ENCODE data around the gene NELFCD. TPM values are rescaled to one million over a fixed set of nuclear protein-coding genes. Genes with fewer than 3 reads are reported as not detected.
A peak's percentile ranks its signal among the peaks of the same experiment; 100 is the strongest.

NELFCD gene
- total RNA-seq, 3 donors from 2014 or later = 50.1 to 78.7 (median 77.7) TPM

DNA sequence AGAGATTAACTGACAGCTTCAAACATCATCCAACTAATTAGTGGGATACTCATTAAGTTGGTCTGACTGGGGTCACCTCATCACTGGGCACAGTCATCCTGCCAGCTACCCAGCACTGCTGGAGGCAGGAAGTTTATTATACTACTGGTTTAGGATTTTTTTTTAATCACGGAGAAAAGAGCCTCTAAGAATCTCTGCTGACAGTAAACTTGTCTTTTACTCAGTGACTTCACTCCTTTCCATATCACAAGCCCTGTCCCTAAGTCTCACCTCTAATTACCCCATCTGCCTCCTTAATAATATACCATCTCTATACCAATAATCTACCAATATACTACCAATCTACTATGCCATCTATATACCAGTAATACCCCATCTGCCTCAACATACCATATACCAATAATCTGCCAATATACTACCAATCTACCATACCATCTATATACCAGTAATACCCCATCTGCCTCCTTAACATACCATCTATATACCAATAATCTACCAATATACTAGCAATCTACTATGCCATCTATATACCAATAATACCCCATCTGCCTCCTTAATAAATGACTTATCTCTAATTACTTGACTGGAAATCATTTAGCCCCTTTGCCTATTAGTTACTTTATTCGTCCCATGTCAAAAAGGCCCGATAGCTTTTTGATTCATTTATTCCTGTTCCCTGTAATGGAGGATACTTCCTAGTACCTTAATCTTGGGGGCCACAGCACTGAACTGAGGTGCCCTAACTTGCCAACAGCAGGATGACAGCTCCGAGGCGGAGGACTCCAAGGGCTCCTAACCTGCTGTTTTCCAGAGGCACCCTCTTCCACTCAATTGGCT lies 46.1 kb downstream of the NELFCD start:
- H3K4me1 ChIP-seq = peaks cover 0 to 5% of the 10 kb centered on the region in 2 donors
- H3K9me3 ChIP-seq = no peaks in the 10 kb centered on the region
- no peak overlapping the region for H3K4me3 ChIP-seq
- no peaks in the 10 kb centered on the region for H3K36me3 ChIP-seq
- H3K27ac ChIP-seq = no peak overlapping the region
- intact Hi-C loops (cut with DNase I; ENCODE audit: low total_unique reads) = no loop called here
- no peak for DNase-seq (ENCODE audit: low spot score in 2 of 2)
- no peaks in the 10 kb centered on the region for H3K27me3 ChIP-seq
- no peak for TF ChIP-seq POLR2AphosphoS5 (IDR thresholded peaks at IDR 0.05)
- no peak for TF ChIP-seq POLR2A (IDR thresholded peaks at IDR 0.05)
- TF ChIP-seq, protein P1, sequence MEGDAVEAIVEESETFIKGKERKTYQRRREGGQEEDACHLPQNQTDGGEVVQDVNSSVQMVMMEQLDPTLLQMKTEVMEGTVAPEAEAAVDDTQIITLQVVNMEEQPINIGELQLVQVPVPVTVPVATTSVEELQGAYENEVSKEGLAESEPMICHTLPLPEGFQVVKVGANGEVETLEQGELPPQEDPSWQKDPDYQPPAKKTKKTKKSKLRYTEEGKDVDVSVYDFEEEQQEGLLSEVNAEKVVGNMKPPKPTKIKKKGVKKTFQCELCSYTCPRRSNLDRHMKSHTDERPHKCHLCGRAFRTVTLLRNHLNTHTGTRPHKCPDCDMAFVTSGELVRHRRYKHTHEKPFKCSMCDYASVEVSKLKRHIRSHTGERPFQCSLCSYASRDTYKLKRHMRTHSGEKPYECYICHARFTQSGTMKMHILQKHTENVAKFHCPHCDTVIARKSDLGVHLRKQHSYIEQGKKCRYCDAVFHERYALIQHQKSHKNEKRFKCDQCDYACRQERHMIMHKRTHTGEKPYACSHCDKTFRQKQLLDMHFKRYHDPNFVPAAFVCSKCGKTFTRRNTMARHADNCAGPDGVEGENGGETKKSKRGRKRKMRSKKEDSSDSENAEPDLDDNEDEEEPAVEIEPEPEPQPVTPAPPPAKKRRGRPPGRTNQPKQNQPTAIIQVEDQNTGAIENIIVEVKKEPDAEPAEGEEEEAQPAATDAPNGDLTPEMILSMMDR (IDR thresholded peaks at IDR 0.05) = no peak

DNA sequence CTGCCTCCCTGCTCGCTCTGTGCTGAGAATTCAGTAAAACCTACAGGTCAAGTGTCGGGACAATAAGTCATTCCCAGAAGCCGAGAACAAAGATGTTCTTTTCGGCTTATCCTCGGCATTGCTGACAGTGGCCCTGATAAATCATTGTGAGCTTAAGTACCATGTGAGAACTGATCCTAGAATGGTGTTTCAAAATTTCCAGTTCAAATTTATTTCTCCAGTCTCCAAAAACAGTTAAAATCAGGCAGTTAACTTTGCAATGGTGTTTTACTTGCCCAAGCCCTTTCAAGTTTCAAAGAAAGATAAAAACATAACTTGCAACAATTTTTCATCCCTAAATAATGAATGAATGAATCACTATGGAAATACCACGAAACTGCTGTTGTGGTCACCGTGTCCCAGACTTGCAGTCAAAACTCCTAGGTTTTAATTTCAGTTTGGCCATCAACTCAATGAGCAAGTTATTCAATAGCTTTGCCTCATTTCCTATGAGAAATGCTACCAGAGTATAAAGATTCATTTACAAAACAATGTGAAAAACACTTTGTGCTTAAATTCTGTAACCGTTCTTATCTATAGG lies 46.8 kb downstream of the NELFCD start:
- no peaks in the 10 kb centered on the region for H3K9me3 ChIP-seq
- intact Hi-C loops (cut with DNase I; ENCODE audit: low total_unique reads) = no loop called here
- H3K4me1 ChIP-seq = peaks cover 0 to 5% of the 10 kb centered on the region in 2 donors
- no peaks in the 10 kb centered on the region for H3K36me3 ChIP-seq
- TF ChIP-seq, protein P1 (IDR thresholded peaks at IDR 0.05) = no peak
- TF ChIP-seq POLR2AphosphoS5 (IDR thresholded peaks at IDR 0.05) (no peak), POLR2A (IDR thresholded peaks at IDR 0.05) (no peak)
- no peak overlapping the region for H3K4me3 ChIP-seq
- no peak overlapping the region for H3K27ac ChIP-seq
- DNase-seq (ENCODE audit: low spot score in 2 of 2) = no peak
- H3K27me3 ChIP-seq = no peaks in the 10 kb centered on the region

DNA sequence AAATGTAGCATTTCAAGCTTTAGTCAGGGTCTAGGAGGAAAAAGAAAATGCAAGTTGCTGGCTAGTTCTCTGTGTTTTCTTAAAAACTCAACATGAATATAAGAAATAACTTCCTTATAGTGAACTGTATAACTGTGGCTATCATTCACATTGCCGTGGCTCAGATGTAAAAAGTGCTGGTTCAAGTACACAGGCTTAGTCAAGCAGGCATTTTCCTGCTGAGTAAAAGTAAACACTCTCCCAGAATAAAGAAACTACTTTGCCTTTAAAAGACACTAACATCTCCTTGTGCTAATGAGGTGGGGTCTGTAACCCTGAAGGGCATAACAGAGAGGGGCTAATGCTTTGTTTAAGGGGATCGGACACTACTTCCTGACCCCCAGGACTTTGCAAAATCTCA lies 47.8 kb downstream of the NELFCD start:
- H3K36me3 ChIP-seq = no peaks in the 10 kb centered on the region
- TF ChIP-seq POLR2AphosphoS5 (IDR thresholded peaks at IDR 0.05) (no peak), POLR2A (IDR thresholded peaks at IDR 0.05) (no peak)
- TF ChIP-seq, protein P1 (IDR thresholded peaks at IDR 0.05) = no peak
- no peaks in the 10 kb centered on the region for H3K27me3 ChIP-seq
- no peak overlapping the region for H3K4me3 ChIP-seq
- no peaks in the 10 kb centered on the region for H3K9me3 ChIP-seq
- DNase-seq (ENCODE audit: low spot score in 2 of 2) = no peak
- H3K27ac ChIP-seq = no peak overlapping the region
- intact Hi-C loops (cut with DNase I; ENCODE audit: low total_unique reads) = no loop called here
- peaks cover 0 to 5% of the 10 kb centered on the region in 2 donors for H3K4me1 ChIP-seq

DNA sequence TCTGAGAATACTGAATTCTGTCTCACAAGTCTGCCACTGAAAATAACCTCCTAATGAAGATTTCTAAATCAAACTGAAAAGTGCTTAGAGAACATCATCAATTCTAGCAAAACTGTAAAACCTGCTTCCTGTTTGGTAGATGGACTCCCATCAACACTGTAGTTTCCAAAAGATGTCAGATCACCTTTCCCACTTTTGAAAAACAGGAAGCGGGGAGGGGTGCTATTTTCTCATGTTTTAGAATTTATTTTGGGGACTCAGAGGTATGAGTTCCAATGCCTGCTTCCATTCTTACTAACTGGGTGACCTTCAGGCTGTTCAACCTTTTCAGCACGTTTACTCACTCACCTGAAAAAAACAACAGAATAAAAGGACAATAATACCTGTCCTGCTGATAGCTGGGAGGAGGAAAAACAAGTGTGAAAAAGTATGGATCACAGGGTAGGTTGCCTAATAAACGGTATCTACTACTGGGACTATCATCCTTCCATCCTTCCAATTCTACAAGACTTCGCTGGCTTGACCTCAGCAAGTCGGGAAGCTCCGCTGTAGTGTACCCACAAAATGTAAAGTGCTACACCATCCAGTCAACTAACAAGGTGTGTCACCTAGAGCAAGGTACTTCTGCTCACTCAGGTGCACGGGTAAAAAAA lies 50.0 kb downstream of the NELFCD start:
- Histone ChIP-seq H3K4me1 (peaks cover 0 to 5% of the 10 kb centered on the region in 2 donors), H3K9me3 (no peaks in the 10 kb centered on the region), H3K27ac (no peak overlapping the region), H3K4me3 (peak overlapping the region; percentile 82 to 87 (median 82)), H3K36me3 (no peaks in the 10 kb centered on the region), H3K27me3 (no peaks in the 10 kb centered on the region)
- intact Hi-C loops (cut with DNase I; ENCODE audit: low total_unique reads) = no loop called here
- DNase-seq (ENCODE audit: low spot score in 2 of 2) = no peak
- TF ChIP-seq POLR2AphosphoS5 (IDR thresholded peaks at IDR 0.05) = no peak
- TF ChIP-seq POLR2A (IDR thresholded peaks at IDR 0.05) = no peak
- TF ChIP-seq, protein P1 (IDR thresholded peaks at IDR 0.05) = no peak
